Measurements from ENCODE around the gene C20orf144.

Gene C20orf144

GRCh38 chr20:33664085-33664761 is 2.1 kb downstream of the C20orf144 start:
- in situ Hi-C loops (cut with HindIII; ENCODE audit: low sequenced_read_pairs), result no loop called here

GRCh38 chr20:33664762-33665144 is 2.6 kb downstream of the C20orf144 start:
- in situ Hi-C loops (cut with HindIII; ENCODE audit: low sequenced_read_pairs), result no loop called here

GRCh38 chr20:33666293-33667244 is 4.4 kb downstream of the C20orf144 start, which contains the start of gene ACTL10:
TSS of gene ACTL10 (plus strand) at chr20:33666943. CDS start at chr20:33667498, 555 bp downstream.
- in situ Hi-C loops (cut with HindIII; ENCODE audit: low sequenced_read_pairs), result no loop called here

DNA sequence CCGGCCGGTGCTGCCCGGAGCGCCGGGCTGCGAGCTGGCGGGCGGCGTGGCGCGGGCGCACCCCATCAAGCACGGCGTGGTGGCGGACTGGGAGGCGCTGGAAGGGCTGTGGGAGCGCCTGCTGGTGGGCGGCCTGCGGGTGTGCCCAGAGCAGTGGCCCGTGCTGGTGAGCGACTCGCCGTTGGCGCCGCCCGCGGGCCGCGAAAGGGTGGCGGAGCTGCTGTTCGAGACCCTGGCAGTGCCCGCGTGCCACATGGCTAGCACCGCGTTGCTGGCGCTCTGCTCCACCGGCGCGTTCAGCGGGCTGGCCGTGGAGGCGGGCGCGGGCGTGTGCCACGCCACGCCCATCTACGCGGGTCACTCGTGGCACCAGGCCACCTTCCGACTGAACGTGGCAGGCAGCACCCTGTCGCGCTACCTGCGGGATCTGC is 5.1 kb downstream of the C20orf144 start:
- in situ Hi-C loops (cut with HindIII; ENCODE audit: low sequenced_read_pairs), result no loop called here

GRCh38 chr20:33667676-33668465 is 5.7 kb downstream of the C20orf144 start:
- in situ Hi-C loops (cut with HindIII; ENCODE audit: low sequenced_read_pairs), result no loop called here

GRCh38 chr20:33668466-33669155 is 6.5 kb downstream of the C20orf144 start:
- in situ Hi-C loops (cut with HindIII; ENCODE audit: low sequenced_read_pairs), result no loop called here

- in situ Hi-C loops (cut with HindIII; ENCODE audit: low sequenced_read_pairs), result no loop called here
Measured at GRCh38 chr20:33669224-33669623, 7.1 kb downstream of the C20orf144 start.

- in situ Hi-C loops (cut with HindIII; ENCODE audit: low sequenced_read_pairs), result no loop called here
Measured at GRCh38 chr20:33669873-33670640, 7.9 kb downstream of the C20orf144 start.

DNA sequence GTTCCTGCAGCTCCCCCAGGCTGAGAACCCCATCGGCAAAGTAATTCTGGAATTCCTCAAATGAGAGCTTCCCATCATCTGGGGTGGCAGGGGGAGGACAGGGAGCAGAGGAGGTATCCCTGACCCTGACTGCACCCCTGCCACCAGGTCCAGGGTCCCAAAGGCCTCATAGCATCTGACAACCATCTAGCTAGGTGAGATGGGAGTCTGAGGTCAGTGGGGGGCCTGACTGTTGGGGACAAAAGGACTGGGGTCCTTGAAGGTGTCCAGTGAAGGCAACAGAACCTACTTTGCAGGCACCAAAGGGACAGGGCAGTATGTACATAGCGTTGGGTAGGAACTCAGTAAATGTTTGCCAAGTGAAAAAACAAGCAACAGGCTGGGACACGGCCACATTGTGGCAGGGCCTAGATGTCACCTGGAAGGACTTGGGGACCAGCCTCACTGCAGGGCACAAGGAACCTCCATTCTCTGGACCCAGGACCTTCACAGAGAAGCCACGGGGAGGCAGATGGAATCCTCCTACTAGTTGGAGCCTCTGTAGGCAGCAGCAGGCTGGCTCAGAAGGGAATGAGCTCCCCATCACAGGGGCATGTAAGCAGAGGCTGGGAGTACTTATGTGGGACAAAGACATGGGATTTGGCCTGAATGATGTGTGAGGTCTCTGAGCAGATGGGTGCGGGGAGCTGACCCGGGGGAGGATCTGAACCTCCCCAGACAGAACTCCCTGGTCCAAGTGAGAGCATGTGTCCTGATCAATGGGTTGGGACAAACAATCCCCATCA is 8.8 kb downstream of the C20orf144 start:
- in situ Hi-C loops (cut with HindIII; ENCODE audit: low sequenced_read_pairs), result no loop called here

GRCh38 chr20:33671573-33672288 is 9.6 kb downstream of the C20orf144 start:
- in situ Hi-C loops (cut with HindIII; ENCODE audit: low sequenced_read_pairs), result no loop called here

DNA sequence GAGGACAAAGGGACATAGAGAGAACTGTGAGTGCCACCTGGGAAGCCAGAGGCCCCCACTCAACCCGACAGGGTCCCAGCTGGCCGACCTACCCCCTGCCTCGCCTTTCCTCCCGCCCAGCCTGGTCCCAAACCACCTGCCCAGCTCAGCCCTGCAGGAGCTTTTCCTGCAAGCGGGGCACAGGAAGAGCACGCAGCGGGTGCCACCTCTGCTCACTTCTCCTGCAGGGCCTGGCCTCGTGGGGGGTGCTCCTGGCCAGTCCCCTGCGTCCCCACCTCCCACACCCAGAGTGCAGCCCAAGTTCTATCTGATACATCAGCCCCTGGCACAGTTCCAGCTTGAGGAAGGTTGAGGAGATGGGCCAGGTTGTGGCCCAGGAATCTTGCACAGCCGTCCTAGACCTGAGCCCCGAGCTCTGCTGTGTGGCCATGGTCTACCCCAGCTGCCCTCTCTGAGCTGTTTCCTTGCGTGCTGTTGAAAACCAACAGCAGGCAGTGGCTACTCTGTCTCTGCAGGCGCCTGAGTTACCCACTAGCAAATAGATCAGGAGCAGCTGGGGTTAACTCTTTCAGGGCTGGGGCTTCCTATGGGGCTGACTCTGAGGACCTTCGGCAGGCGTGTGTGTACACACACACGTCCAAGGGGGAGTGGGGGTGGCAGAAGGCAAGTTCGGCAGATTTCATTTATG is 10.4 kb downstream of the C20orf144 start:
- in situ Hi-C loops (cut with HindIII; ENCODE audit: low sequenced_read_pairs), result no loop called here

DNA sequence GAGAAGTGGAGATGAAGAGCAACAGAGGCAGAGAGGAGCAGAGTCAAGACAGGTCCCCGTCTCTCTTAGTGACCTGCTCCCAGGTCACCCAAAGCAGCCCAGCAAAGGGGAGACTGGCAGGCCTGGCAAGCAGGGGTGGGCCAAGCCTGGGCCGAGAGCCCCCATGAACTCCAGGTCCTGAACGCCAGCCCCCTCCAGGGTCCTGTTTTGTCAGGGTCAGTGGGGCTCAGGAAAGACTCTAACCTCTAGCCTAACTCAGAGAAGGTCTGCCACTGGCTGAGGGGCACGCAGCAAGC is 10.9 kb downstream of the C20orf144 start:
- in situ Hi-C loops (cut with HindIII; ENCODE audit: low sequenced_read_pairs), result no loop called here

DNA sequence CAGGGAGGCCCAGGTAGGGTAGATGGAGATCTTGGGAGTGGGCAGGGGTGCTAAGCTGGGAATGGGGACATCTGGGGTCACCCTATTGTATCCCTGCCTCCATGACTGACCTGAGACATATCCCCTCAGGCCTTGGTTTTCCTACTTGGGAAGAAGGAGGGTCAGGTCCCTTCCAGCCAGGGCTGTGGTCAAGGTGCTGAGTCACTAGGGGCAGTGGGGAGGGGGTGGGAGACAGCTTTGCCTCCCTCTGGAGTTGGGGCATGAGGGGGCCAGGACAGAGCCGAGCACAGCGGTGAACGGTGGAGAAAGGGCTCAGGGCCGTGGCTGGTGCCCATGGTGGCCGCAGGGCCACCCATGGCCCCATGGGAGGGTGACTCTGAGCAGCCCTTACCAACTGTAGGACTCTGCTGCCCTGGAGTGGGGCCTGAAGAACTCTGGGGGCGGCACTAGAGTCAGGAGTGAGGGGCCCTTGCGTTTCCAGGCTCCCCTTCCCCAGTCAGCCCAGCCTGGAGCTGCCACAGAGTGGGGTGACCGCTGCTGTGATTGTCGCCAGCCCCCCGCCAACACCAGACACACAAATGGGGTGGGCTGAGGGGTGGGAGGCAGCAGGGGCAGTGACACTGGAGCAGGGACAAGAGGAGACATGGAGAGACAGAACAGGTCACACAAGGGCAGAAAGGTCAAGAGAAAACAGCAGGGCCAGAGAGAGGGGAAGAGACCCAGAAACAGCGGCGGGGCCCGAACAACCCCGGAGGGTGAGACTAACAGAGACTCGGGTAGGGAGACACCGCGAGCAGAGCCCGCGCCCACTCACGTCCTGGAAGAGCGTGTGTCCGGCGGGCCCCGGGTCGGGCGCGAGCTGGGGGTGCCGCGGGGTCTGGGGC is 11.5 kb downstream of the C20orf144 start:
- in situ Hi-C loops (cut with HindIII; ENCODE audit: low sequenced_read_pairs), result no loop called here

- in situ Hi-C loops (cut with HindIII; ENCODE audit: low sequenced_read_pairs), result no loop called here
Measured at GRCh38 chr20:33674294-33675135, 12.4 kb downstream of the C20orf144 start, which contains the start of gene NECAB3. TSS of gene NECAB3 (minus strand) at chr20:33674428. CDS start at chr20:33674352, 76 bp downstream.

DNA sequence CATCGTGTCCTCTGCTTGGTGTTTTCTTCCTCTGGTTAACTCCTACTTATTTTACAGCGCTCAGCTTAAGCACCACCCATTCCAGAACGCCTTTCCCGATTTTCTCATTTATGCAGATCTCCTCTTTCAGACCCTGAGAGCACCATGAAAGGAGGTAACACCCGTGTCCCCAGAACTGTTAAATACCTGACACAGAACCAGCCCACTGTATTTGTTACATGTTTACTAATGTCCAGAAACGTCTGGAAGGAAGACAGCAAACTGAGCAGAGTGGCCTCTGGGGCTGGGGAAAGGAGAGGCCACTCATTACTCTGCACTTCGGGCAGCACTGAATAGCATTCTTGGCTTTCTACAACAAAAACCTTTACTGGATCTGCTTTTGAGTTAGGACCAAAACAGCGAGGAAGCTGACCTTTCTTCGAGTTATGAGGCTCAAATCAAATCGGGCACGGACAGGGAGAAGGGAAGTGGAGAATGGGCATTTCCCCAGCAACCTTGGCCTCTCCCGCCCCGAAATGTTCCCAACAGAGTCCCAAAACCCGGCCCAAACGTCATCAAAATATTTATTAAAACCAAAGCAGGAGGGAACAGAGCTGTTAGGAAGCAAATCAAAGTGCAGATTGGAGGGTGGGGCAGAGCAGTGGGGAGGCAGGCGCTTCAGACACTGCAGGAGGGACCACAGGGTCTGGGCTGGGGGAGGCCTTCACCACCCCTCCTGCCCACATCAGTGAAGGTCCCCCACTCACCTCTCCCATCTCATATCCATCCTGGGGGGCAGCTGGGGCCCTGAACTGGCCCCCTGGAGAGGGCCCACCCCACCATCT is 13.2 kb downstream of the C20orf144 start:
- in situ Hi-C loops (cut with HindIII; ENCODE audit: low sequenced_read_pairs), result no loop called here

Measured in DLD1 (cell line).